SK-N-SH (cell line): ENCODE results near the gene ACER3. TPM values are rescaled to one million over a fixed set of nuclear protein-coding genes. Genes with fewer than 3 reads are reported as not detected.

Experiments
- CTCF ChIA-PET: fragments of 300-600, 350-600 bp; formaldehyde crosslinking; extraction: SDS; loops from one replicate; lab custom pipeline; 2021; lab: Yijun Ruan, JAX
- POLR2A ChIA-PET: fragments of 350-600 bp; sonication (Branson Sonifier 250); formaldehyde crosslinking; extraction: SDS; loops from one replicate; lab custom pipeline; 2020; ENCODE audit warnings: antibody characterized with exemption, inconsistent platforms; lab: Yijun Ruan, JAX
- DNase-seq: peaks from one replicate; pipeline ENCODE4 v3.0.0; 2012
- H2AFZ ChIP-seq: fragments of 200-600 bp; sonication (generic); 2 replicates; pipeline ENCODE4 v1.8.1; 2016; ENCODE audit warnings: antibody characterized with exemption, mild to moderate bottlenecking, low read depth
- H3F3A ChIP-seq: fragments of 200-600 bp; sonication (generic); replicated peaks from 2 replicates; pipeline ENCODE3; 2016; ENCODE audit warnings: antibody characterized with exemption, mild to moderate bottlenecking; ENCODE audit not compliant: insufficient read depth
- H3K27ac ChIP-seq, 2 experiments: fragments of 200-500 bp in 1 of 2; fragments of 200-600 bp in 1 of 2; sonication (Bioruptor generic) in 1 of 2; sonication (generic), shearing (Covaris generic) in 1 of 2; 2 replicates each; pipeline versions ENCODE4 v1.5.1 to v1.6.1; 2014 to 2016; ENCODE audit warnings: low read depth in 2 of 2, inconsistent platforms in 1 of 2, low read length in 1 of 2, mild to moderate bottlenecking in 1 of 2, mixed read lengths in 1 of 2
- H3K27me3 ChIP-seq: fragments of 200-600 bp; sonication (generic), shearing (Covaris generic); 2 replicates; pipeline ENCODE4 v1.6.1; 2016; ENCODE audit warnings: mixed run types; ENCODE audit not compliant: insufficient read depth
- H3K36me3 ChIP-seq, 2 experiments: fragments of 200-500 bp in 1 of 2; fragments of 200-600 bp in 1 of 2; sonication (Bioruptor generic) in 1 of 2; sonication (generic) in 1 of 2; replicated peaks in 1 of 2; 2 replicates each; pipeline versions ENCODE3 to v1.5.1; 2014 to 2016; ENCODE audit warnings: low read length in 1 of 2, mild to moderate bottlenecking in 1 of 2; ENCODE audit not compliant: insufficient read depth in 2 of 2, control insufficient read depth in 1 of 2
- H3K4me1 ChIP-seq, 2 experiments: fragments of 200-500 bp in 1 of 2; fragments of 200-600 bp in 1 of 2; sonication (Bioruptor generic) in 1 of 2; sonication (generic), shearing (Covaris generic) in 1 of 2; 2 replicates each; pipeline versions ENCODE4 v1.5.1 to v1.6.1; 2014 to 2016; ENCODE audit warnings: low read depth in 1 of 2, low read length in 1 of 2, mixed run types in 1 of 2; ENCODE audit not compliant: insufficient read depth in 2 of 2, control insufficient read depth in 1 of 2
- H3K4me2 ChIP-seq: fragments of 200-600 bp; sonication (generic), shearing (Covaris generic); 2 replicates; pipeline ENCODE4 v1.6.1; 2017; ENCODE audit warnings: mixed run types
- H3K4me3 ChIP-seq, 2 experiments: fragments of 200-500 bp in 1 of 2; fragments of 200-600 bp in 1 of 2; sonication (Bioruptor generic) in 1 of 2; sonication (generic), shearing (Covaris generic) in 1 of 2; 2 replicates each; pipeline versions ENCODE4 v1.5.1 to v1.8.1; 2014 to 2016; ENCODE audit warnings: low read depth in 2 of 2, inconsistent platforms in 1 of 2, low read length in 1 of 2, mild to moderate bottlenecking in 1 of 2, mixed read lengths in 1 of 2, moderate library complexity in 1 of 2
- H3K79me2 ChIP-seq: fragments of 200-600 bp; sonication (generic); 2 replicates; pipeline ENCODE4 v1.8.1; 2017; ENCODE audit warnings: mild to moderate bottlenecking; ENCODE audit not compliant: insufficient read depth
- H3K9ac ChIP-seq: fragments of 200-600 bp; sonication (generic); 2 replicates; pipeline ENCODE4 v1.6.1; 2017; ENCODE audit warnings: mixed run types
- H3K9me2 ChIP-seq: fragments of 200-600 bp; sonication (generic); 2 replicates; pipeline ENCODE4 v1.6.1; 2017; ENCODE audit warnings: mixed run types
- H3K9me3 ChIP-seq: fragments of 200-600 bp; sonication (generic); 2 replicates; pipeline ENCODE4 v1.6.1; 2017; ENCODE audit warnings: mixed run types, mild to moderate bottlenecking, moderate library complexity
- H4K20me1 ChIP-seq: fragments of 200-600 bp; sonication (generic); 2 replicates; pipeline ENCODE4 v1.6.1; 2017; ENCODE audit warnings: mild to moderate bottlenecking, mixed run types; ENCODE audit not compliant: insufficient read depth
- CHD2 ChIP-seq: fragments of 150-350 bp; IDR thresholded peaks from 2 replicates; pipeline ENCODE4 v1.6.1; 2018; ENCODE audit warnings: low read length; ENCODE audit not compliant: partially characterized antibody
- ELF1 ChIP-seq: IDR thresholded peaks from 2 replicates; pipeline ENCODE4 v1.4.0; 2012
- EP300 ChIP-seq, 2 experiments: IDR thresholded peaks; 2 replicates each; pipeline versions ENCODE4 v1.4.0 to v1.6.1; 2012; ENCODE audit warnings: borderline replicate concordance in 1 of 2, low read depth in 1 of 2, low read length in 1 of 2
- FOXJ3 ChIP-seq: sonication (generic); formaldehyde crosslinking; IDR thresholded peaks from 2 replicates; pipeline ENCODE4 v1.5.1; 2020; ENCODE audit warnings: mild to moderate bottlenecking, missing genetic modification reagents
- NFIC ChIP-seq: IDR thresholded peaks from 2 replicates; pipeline ENCODE4 v1.4.0; 2012; ENCODE audit warnings: borderline replicate concordance
- NRF1 ChIP-seq: IDR thresholded peaks from 2 replicates; pipeline ENCODE4 v1.6.1; 2012; ENCODE audit warnings: low read depth, mild to moderate bottlenecking, low read length
- RFX5 ChIP-seq: IDR thresholded peaks from 2 replicates; pipeline ENCODE4 v1.6.1; 2012; ENCODE audit warnings: mild to moderate bottlenecking, improper control_type of control experiment, low read length
- SIN3A ChIP-seq: IDR thresholded peaks from 2 replicates; pipeline ENCODE4 v1.6.1; 2012; ENCODE audit warnings: low read depth, mild to moderate bottlenecking, low read length, moderate library complexity, borderline replicate concordance
- SMC3 ChIP-seq: IDR thresholded peaks from 2 replicates; pipeline ENCODE4 v1.6.1; 2012; ENCODE audit warnings: low read depth, low read length, improper control_type of control experiment
- TAF1 ChIP-seq: IDR thresholded peaks from 2 replicates; pipeline ENCODE4 v1.6.1; 2012; ENCODE audit warnings: low read depth, mild to moderate bottlenecking, low read length, moderate library complexity, borderline replicate concordance
- TCF12 ChIP-seq: IDR thresholded peaks from 2 replicates; pipeline ENCODE4 v1.4.0; 2012
- TEAD4 ChIP-seq: IDR thresholded peaks from 2 replicates; pipeline ENCODE4 v1.4.0; 2012; ENCODE audit warnings: mild to moderate bottlenecking, borderline replicate concordance; ENCODE audit not compliant: insufficient read depth
- USF2 ChIP-seq: fragments of 150-350 bp; IDR thresholded peaks from 2 replicates; pipeline ENCODE4 v1.6.1; 2017; ENCODE audit warnings: antibody characterized with exemption, low read length, low read depth, borderline replicate concordance
- YY1 ChIP-seq: IDR thresholded peaks from 2 replicates; pipeline ENCODE4 v1.4.0; 2012; ENCODE audit warnings: low read depth, mild to moderate bottlenecking
- WGBS: methylation state at CpG from one replicate; pipeline ENCODE4 v1.1.6; 2017; ENCODE audit warnings: low lambda C conversion rate; 5-methylcytosine and 5-hydroxymethylcytosine counted together
- polyA plus RNA-seq, 3 experiments: library from polyadenylated mRNA; depleted of rRNA; stranded (reverse); fragments of >200 nt; gene quantifications; 2 replicates each; pipeline ENCODE4 v1.2.3, GENCODE V29; 2012
- TF ChIP-seq, protein P1 (sequence below): IDR thresholded peaks from 2 replicates; pipeline ENCODE4 v1.4.0; 2012; ENCODE audit warnings: low read depth
- TF ChIP-seq, protein P2 (sequence below): IDR thresholded peaks from 2 replicates; pipeline ENCODE4 v1.4.0; 2012; ENCODE audit warnings: low read depth, borderline replicate concordance

The ACER3 gene
- polyA plus RNA-seq, 1 of the 3 experiments (the other 2 are of a cell fraction), result 5.4 TPM

- Histone ChIP-seq H3K4me3 (no peak overlapping the region), H3K79me2 (no peaks in the 10 kb centered on the region), H3K4me2 (no peak overlapping the region), H2AFZ (no peak overlapping the region), H3K4me1 (peaks cover 0 to 3% of the 10 kb centered on the region in 2 experiments; a peak in 2 of 4 replicates), H3K9me3 (no peaks in the 10 kb centered on the region), H3K9ac (no peak overlapping the region), H3K27ac (no peak overlapping the region), H3K36me3 (no peaks in the 10 kb centered on the region), H4K20me1 (no peaks in the 10 kb centered on the region), H3F3A (peaks cover 8% of the 10 kb centered on the region), H3K9me2 (no peaks in the 10 kb centered on the region), H3K27me3 (no peaks in the 10 kb centered on the region)
- ChIA-PET POLR2A (no interaction called here), CTCF (interaction anchor here (0.8 to 12.6 kb wide), 5 partner anchors 11 to 41 kb away, joined by 3 to 218 read pairs (median 4); no protein-coding TSS in a partner anchor)
- no peak for DNase-seq
- TF ChIP-seq TCF12 (no peak), USF2 (no peak), RFX5 (no peak)
- WGBS, result 88% methylated on average over 3 of the region's 3 CpGs
Observed at GRCh38 chr11:77051511-77051910, 190.8 kb downstream of the ACER3 start.

DNA sequence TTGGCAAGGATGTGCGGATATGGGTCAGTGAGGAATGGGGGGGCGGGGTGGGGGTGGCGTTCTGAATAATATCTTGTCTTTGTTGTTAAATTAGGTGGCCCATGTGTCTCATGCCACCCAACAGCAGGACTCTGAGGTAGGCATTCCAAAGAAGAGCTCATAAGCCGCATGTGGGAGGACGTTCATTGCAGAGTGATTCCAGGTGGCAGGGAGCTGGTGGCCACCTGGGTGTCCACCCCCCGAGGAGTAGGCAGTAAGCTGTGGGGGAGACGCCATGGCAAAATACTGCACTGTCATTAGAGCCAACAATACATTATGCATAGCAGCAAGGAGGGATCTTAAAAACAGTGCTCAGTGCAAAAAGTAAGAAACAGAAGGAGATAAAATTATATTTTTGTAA lies 191.8 kb downstream of the ACER3 start:
- no peaks in the 10 kb centered on the region for H3K9me2 ChIP-seq
- no peaks in the 10 kb centered on the region for H3F3A ChIP-seq
- CTCF ChIA-PET, result interaction anchor here (0.7 to 12.6 kb wide), 4 partner anchors 21 to 75 kb away, joined by 4 to 218 read pairs (median 4); no protein-coding TSS in a partner anchor
- H3K4me1 ChIP-seq, result no peaks in the 10 kb centered on the region; a peak in 1 of 4 replicates
- H3K9ac ChIP-seq, result no peak overlapping the region
- DNase-seq, result no peak
- POLR2A ChIA-PET, result no interaction called here
- no peaks in the 10 kb centered on the region for H3K79me2 ChIP-seq
- H3K27ac ChIP-seq, result no peak overlapping the region
- no peak for TF ChIP-seq SMC3
- no peak for TF ChIP-seq USF2
- no peak for TF ChIP-seq TAF1
- TF ChIP-seq, protein P1, sequence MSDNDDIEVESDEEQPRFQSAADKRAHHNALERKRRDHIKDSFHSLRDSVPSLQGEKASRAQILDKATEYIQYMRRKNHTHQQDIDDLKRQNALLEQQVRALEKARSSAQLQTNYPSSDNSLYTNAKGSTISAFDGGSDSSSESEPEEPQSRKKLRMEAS, result no peak
- no peak for TF ChIP-seq ELF1
- TF ChIP-seq RFX5, result no peak
- TF ChIP-seq NRF1, result no peak
- TF ChIP-seq, protein P2, sequence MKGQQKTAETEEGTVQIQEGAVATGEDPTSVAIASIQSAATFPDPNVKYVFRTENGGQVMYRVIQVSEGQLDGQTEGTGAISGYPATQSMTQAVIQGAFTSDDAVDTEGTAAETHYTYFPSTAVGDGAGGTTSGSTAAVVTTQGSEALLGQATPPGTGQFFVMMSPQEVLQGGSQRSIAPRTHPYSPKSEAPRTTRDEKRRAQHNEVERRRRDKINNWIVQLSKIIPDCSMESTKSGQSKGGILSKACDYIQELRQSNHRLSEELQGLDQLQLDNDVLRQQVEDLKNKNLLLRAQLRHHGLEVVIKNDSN, result no peak
- no peak for TF ChIP-seq FOXJ3 (CRISPR knock-in tag)
- no peak for TF ChIP-seq SIN3A
- TF ChIP-seq TEAD4, result no peak
- TF ChIP-seq NFIC, result no peak
- TF ChIP-seq CHD2, result no peak
- TF ChIP-seq TCF12, result no peak
- no peak for TF ChIP-seq EP300 (IDR thresholded peaks at IDR 0.05; ENCODE audit: borderline replicate concordance in 1 of 2, low read depth in 1 of 2, low read length in 1 of 2)
- TF ChIP-seq YY1, result no peak
- H4K20me1 ChIP-seq, result no peaks in the 10 kb centered on the region
- H3K9me3 ChIP-seq, result no peaks in the 10 kb centered on the region
- H3K27me3 ChIP-seq, result no peaks in the 10 kb centered on the region
- no peaks in the 10 kb centered on the region for H3K36me3 ChIP-seq
- no peak overlapping the region for H3K4me2 ChIP-seq
- WGBS, result 70% methylated on average over 7 of the region's 7 CpGs
- no peak overlapping the region for H2AFZ ChIP-seq
- H3K4me3 ChIP-seq, result no peak overlapping the region
